ENCODE measurements around the gene UBA52.
"Not testable (repeated sequence)": the region's sequence is repeated elsewhere in the genome, so short reads cannot be mapped to it uniquely, and the experiment has no call there.

UBA52 gene

GRCh38 chr19:18593367-18594095 is 21.9 kb downstream of the UBA52 start:
- no peak for DNase-seq (ENCODE audit: low read depth)

- DNase-seq (ENCODE audit: low read depth), result peak; percentile 80
These were observed 22.6 kb downstream of the UBA52 start for GRCh38 chr19:18594096-18594823.

- no peak for DNase-seq (ENCODE audit: low read depth)
These were observed 23.2 kb downstream of the UBA52 start for GRCh38 chr19:18594824-18595373.

GRCh38 chr19:18595475-18595874 is 23.8 kb downstream of the UBA52 start:
- no peak for DNase-seq (ENCODE audit: low read depth)

- peak; percentile 17 for DNase-seq (ENCODE audit: low read depth)
These were observed 25.1 kb downstream of the UBA52 start for GRCh38 chr19:18596752-18597157.

GRCh38 chr19:18597809-18598660 is 26.4 kb downstream of the UBA52 start:
- DNase-seq (ENCODE audit: low read depth), result no peak

- DNase-seq (ENCODE audit: low read depth), result no peak
These were observed 27.8 kb downstream of the UBA52 start for GRCh38 chr19:18599485-18599884.

GRCh38 chr19:18600692-18601397 is 29.2 kb downstream of the UBA52 start:
- DNase-seq (ENCODE audit: low read depth), result not testable (repeated sequence)

- DNase-seq (ENCODE audit: low read depth), result no peak
These were observed 30.2 kb downstream of the UBA52 start for GRCh38 chr19:18601875-18602274.

- DNase-seq (ENCODE audit: low read depth), result no peak
These were observed 31.7 kb downstream of the UBA52 start for GRCh38 chr19:18603255-18603957.

- no peak for DNase-seq (ENCODE audit: low read depth)
These were observed 32.5 kb downstream of the UBA52 start for GRCh38 chr19:18603958-18604819.

GRCh38 chr19:18604820-18605159 is 33.1 kb downstream of the UBA52 start:
- DNase-seq (ENCODE audit: low read depth), result no peak

GRCh38 chr19:18605196-18605545 is 33.5 kb downstream of the UBA52 start:
- no peak for DNase-seq (ENCODE audit: low read depth)

GRCh38 chr19:18605546-18606280 is 34.1 kb downstream of the UBA52 start:
- no peak for DNase-seq (ENCODE audit: low read depth)

- DNase-seq (ENCODE audit: low read depth), result no peak
These were observed 34.9 kb downstream of the UBA52 start, which contains the start of gene CRLF1 for GRCh38 chr19:18606281-18607225. Gene CRLF1, minus strand, starts transcription at chr19:18606799. Its CDS starts 143 bp downstream, at chr19:18606656.

GRCh38 chr19:18607226-18608101 is 35.8 kb downstream of the UBA52 start:
- no peak for DNase-seq (ENCODE audit: low read depth)

- no peak for DNase-seq (ENCODE audit: low read depth)
These were observed 36.6 kb downstream of the UBA52 start for GRCh38 chr19:18608102-18608804.

All from EH (cell line).